HCT116 (cell line): Measurements from ENCODE around the gene SUCLG1. TPM values are rescaled to one million over a fixed set of nuclear protein-coding genes. Genes with fewer than 3 reads are reported as not detected.
"Not testable (repeated sequence)": the region's sequence is repeated elsewhere in the genome, so short reads cannot be mapped to it uniquely, and the experiment has no call there.

Experiments
- ATAC-seq: fragments of 200-7000 bp; cut with Tn5 transposase; 2 replicates; pipeline ENCODE4 v1.9.1; 2020; ENCODE audit warnings: mild to moderate bottlenecking, moderate library complexity
- BruUV-seq: library from RNA; stranded (reverse); fragments of 400-500 nt; replicated peaks from 2 replicates; lab custom pipeline; 2021; lab: Mats Ljungman, UMichigan
- CTCF ChIA-PET: fragments of 300-600 bp; sonication (Branson Sonifier 250); formaldehyde crosslinking; loops from one replicate; lab custom pipeline; 2021; ENCODE audit warnings: antibody characterized with exemption; lab: Charles Lee
- POLR2A ChIA-PET: fragments of 300-600, 350-600 bp; sonication (Branson Sonifier 250); formaldehyde crosslinking; loops from one replicate; lab custom pipeline; 2021; ENCODE audit warnings: antibody characterized with exemption; lab: Charles Lee
- RAD21 ChIA-PET, 2 experiments: fragments of 300-600 bp; sonication (Branson Sonifier 250); formaldehyde crosslinking; loops; one replicate each; lab custom pipeline; 2023; ENCODE audit warnings: low total read pairs in 2 of 2; ENCODE audit not compliant: uncharacterized antibody in 2 of 2, unreplicated experiment in 2 of 2, low non-redundant PET in 1 of 2; lab: Charles Lee
- DNase-seq: peaks from one replicate; pipeline ENCODE4 v3.0.0-alpha.2; 2010; ENCODE audit warnings: low read depth, low spot score
- H2AFZ ChIP-seq: fragments of 200-600 bp; shearing (Covaris generic), sonication (generic); 2 replicates; pipeline ENCODE4 v1.6.1; 2017; ENCODE audit warnings: low read depth, mixed run types, mixed read lengths, antibody characterized with exemption, low read length; ENCODE audit not compliant: poor library complexity, severe bottlenecking
- H3K27ac ChIP-seq: 2 replicates; pipeline ENCODE4 v1.5.1; 2012; ENCODE audit warnings: low read depth, low read length
- H3K27me3 ChIP-seq: fragments of 200-600 bp; sonication (generic); 2 replicates; pipeline ENCODE4 v1.6.1; 2016; ENCODE audit warnings: mixed run types, low read length, mixed read lengths; ENCODE audit not compliant: insufficient read depth
- H3K36me3 ChIP-seq, 2 experiments: fragments of 200-500 bp in 1 of 2; fragments of 200-600 bp in 1 of 2; sonication (Bioruptor generic) in 1 of 2; sonication (generic) in 1 of 2; 2 replicates each; pipeline versions ENCODE4 v1.5.1 to v1.6.1; 2014 to 2016; ENCODE audit warnings: low read length in 2 of 2, inconsistent platforms in 1 of 2, mixed read lengths in 1 of 2, mixed run types in 1 of 2; ENCODE audit not compliant: insufficient read depth in 2 of 2, control insufficient read depth in 1 of 2
- H3K4me1 ChIP-seq, 2 experiments: fragments of 200-600 bp in 1 of 2; sonication (generic) in 1 of 2; 2 replicates each; pipeline versions ENCODE4 v1.5.1 to v1.6.1; 2012 to 2017; ENCODE audit warnings: low read length in 2 of 2, inconsistent platforms in 1 of 2, mild to moderate bottlenecking in 1 of 2, mixed read lengths in 1 of 2, mixed run types in 1 of 2, moderate library complexity in 1 of 2; ENCODE audit not compliant: insufficient read depth in 2 of 2, control insufficient read depth in 1 of 2
- H3K4me2 ChIP-seq: fragments of 200-600 bp; sonication (generic); 2 replicates; pipeline ENCODE4 v1.6.1; 2017; ENCODE audit warnings: mixed run types, low read length, mixed read lengths
- H3K4me3 ChIP-seq, 2 experiments: fragments of 200-600 bp in 1 of 2; sonication (generic) in 1 of 2; replicated peaks in 1 of 2; 2 replicates each; pipeline ENCODE4 v1.5.1; 2011 to 2016; ENCODE audit warnings: low read length in 2 of 2, control low read depth in 1 of 2, low read depth in 1 of 2, mild to moderate bottlenecking in 1 of 2, mixed read lengths in 1 of 2, mixed run types in 1 of 2
- H3K79me2 ChIP-seq: fragments of 200-600 bp; sonication (generic); 2 replicates; pipeline ENCODE4 v1.6.1; 2017; ENCODE audit warnings: mild to moderate bottlenecking, mixed run types, low read length, moderate library complexity, mixed read lengths; ENCODE audit not compliant: insufficient read depth
- H3K9ac ChIP-seq: fragments of 200-600 bp; sonication (generic); 2 replicates; pipeline ENCODE4 v1.6.1; 2016; ENCODE audit warnings: low read length, mixed read lengths
- H3K9me2 ChIP-seq: fragments of 200-600 bp; sonication (generic), shearing (Covaris generic); 2 replicates; pipeline ENCODE4 v1.6.1; 2017; ENCODE audit warnings: mixed run types, mild to moderate bottlenecking, moderate library complexity; ENCODE audit not compliant: insufficient read depth
- H3K9me3 ChIP-seq, 2 experiments: fragments of 200-500 bp in 1 of 2; fragments of 200-600 bp in 1 of 2; sonication (Bioruptor generic) in 1 of 2; sonication (generic) in 1 of 2; 2 replicates each; pipeline ENCODE4 v1.6.1; 2014 to 2017; ENCODE audit warnings: low read length in 2 of 2, mixed read lengths in 2 of 2, inconsistent platforms in 1 of 2, low read depth in 1 of 2, mild to moderate bottlenecking in 1 of 2, mixed run types in 1 of 2, moderate library complexity in 1 of 2; ENCODE audit not compliant: control insufficient read depth in 1 of 2, insufficient read depth in 1 of 2
- H4K20me1 ChIP-seq: fragments of 200-600 bp; sonication (generic), shearing (Covaris generic); 2 replicates; pipeline ENCODE4 v1.6.1; 2017; ENCODE audit warnings: mixed run types, mild to moderate bottlenecking, moderate library complexity; ENCODE audit not compliant: insufficient read depth
- CBX3 ChIP-seq: IDR thresholded peaks from 2 replicates; pipeline ENCODE4 v1.6.1; 2012; ENCODE audit warnings: low read depth
- ELF1 ChIP-seq: IDR thresholded peaks from 2 replicates; pipeline ENCODE4 v1.6.1; 2012; ENCODE audit warnings: low read depth, borderline replicate concordance
- EZH2 ChIP-seq: fragments of 200-600 bp; sonication (generic); IDR thresholded peaks from 2 replicates; pipeline ENCODE4 v1.6.1; 2017; ENCODE audit warnings: antibody characterized with exemption, mixed run types
- EZH2phosphoT487 ChIP-seq: fragments of 200-600 bp; IDR thresholded peaks from 2 replicates; pipeline ENCODE4 v1.6.1; 2018; ENCODE audit warnings: antibody characterized with exemption, borderline replicate concordance
- FOSL1 ChIP-seq: IDR thresholded peaks from 2 replicates; pipeline ENCODE4 v1.6.1; 2012; ENCODE audit warnings: low read depth
- POLR2A ChIP-seq: IDR thresholded peaks from 2 replicates; pipeline ENCODE4 v1.7.0; 2011; ENCODE audit warnings: borderline replicate concordance; ENCODE audit not compliant: insufficient read depth, insufficient read length; ENCODE audit errors: extremely low read depth
- POLR2AphosphoS5 ChIP-seq: IDR thresholded peaks from 2 replicates; pipeline ENCODE4 v1.6.1; 2011; ENCODE audit warnings: mild to moderate bottlenecking, low read depth, low read length, moderate library complexity
- SP1 ChIP-seq: IDR thresholded peaks from 2 replicates; pipeline ENCODE4 v1.6.1; 2012; ENCODE audit warnings: low read depth
- SRF ChIP-seq: IDR thresholded peaks from 2 replicates; pipeline ENCODE4 v1.6.1; 2012; ENCODE audit warnings: low read depth
- TCF7L2 ChIP-seq: IDR thresholded peaks from 2 replicates; pipeline ENCODE4 v1.7.0; 2011; ENCODE audit warnings: borderline replicate concordance, inconsistent platforms; ENCODE audit not compliant: insufficient read depth, insufficient read length; ENCODE audit errors: extremely low read depth
- ZBTB33 ChIP-seq: IDR thresholded peaks from 2 replicates; pipeline ENCODE4 v1.6.1; 2011; ENCODE audit warnings: mild to moderate bottlenecking, low read length, moderate library complexity; ENCODE audit not compliant: insufficient replicate concordance; ENCODE audit errors: extremely low read depth
- ZFX ChIP-seq: fragments of 450-650 bp; IDR thresholded peaks from 2 replicates; pipeline ENCODE4 v1.6.1; 2017
- ZNF274 ChIP-seq: fragments of 200-500 bp; sonication (Bioruptor generic); IDR thresholded peaks from 2 replicates; pipeline ENCODE4 v1.6.1; 2014; ENCODE audit warnings: mild to moderate bottlenecking, low read depth, low read length, inconsistent platforms
- intact Hi-C: fragments of 100-400 bp; cut with micrococcal nuclease; formaldehyde crosslinking; loops from 2 replicates; pipeline ENCODE4 v1.10.0; 2022
- total RNA-seq: library from RNA; stranded (reverse); gene quantifications from one replicate; pipeline ENCODE4 v1.2.1, GENCODE V29; 2021; ENCODE audit not compliant: unreplicated experiment

SUCLG1 gene
- total RNA-seq, 1 experiment from 2014 or later, result 56.3 TPM

GRCh38 chr2:84472856-84473565 is 13.9 kb upstream of the SUCLG1 start:
- RAD21 ChIA-PET, result no interaction called here
- Histone ChIP-seq H3K4me3 (no peak overlapping the region), H3K9ac (no peak overlapping the region), H3K9me3 (peaks cover 8 to 12% of the 10 kb centered on the region in 2 experiments; a peak in 3 of 4 replicates), H3K4me1 (no peaks in the 10 kb centered on the region), H3K79me2 (no peaks in the 10 kb centered on the region), H3K4me2 (no peak overlapping the region), H2AFZ (no peak overlapping the region), H4K20me1 (no peaks in the 10 kb centered on the region), H3K27me3 (no peaks in the 10 kb centered on the region), H3K27ac (no peak overlapping the region), H3K9me2 (no peaks in the 10 kb centered on the region), H3K36me3 (no peaks in the 10 kb centered on the region)
- TF ChIP-seq SP1, result no peak
- TF ChIP-seq CBX3, result no peak
- TF ChIP-seq POLR2A, result no peak
- no peak for TF ChIP-seq SRF
- TF ChIP-seq ZBTB33, result no peak
- TF ChIP-seq POLR2AphosphoS5, result no peak
- no peak for TF ChIP-seq TCF7L2
- no peak for TF ChIP-seq ELF1
- TF ChIP-seq EZH2, result no peak
- no peak for TF ChIP-seq FOSL1
- TF ChIP-seq ZFX, result no peak
- TF ChIP-seq EZH2phosphoT487, result no peak
- TF ChIP-seq ZNF274, result no peak
- no TSS peak for BruUV-seq
- CTCF ChIA-PET, result no interaction called here
- ATAC-seq, result no peak
- DNase-seq, result no peak
- intact Hi-C loops, result no loop called here
- POLR2A ChIA-PET, result no interaction called here

- H3K9ac ChIP-seq, POLR2A ChIA-PET, H3K4me3 ChIP-seq, H3K36me3 ChIP-seq, ATAC-seq, H3K79me2 ChIP-seq, H4K20me1 ChIP-seq, H3K27ac ChIP-seq, H3K4me1 ChIP-seq, RAD21 ChIA-PET, CTCF ChIA-PET, H3K4me2 ChIP-seq, BruUV-seq, DNase-seq, H2AFZ ChIP-seq, H3K9me3 ChIP-seq, intact Hi-C loops, H3K27me3 ChIP-seq, H3K9me2 ChIP-seq: not testable (repeated sequence)
These were observed 13.3 kb upstream of the SUCLG1 start for GRCh38 chr2:84472423-84472822.
